Measurements from ENCODE around the gene UGT3A1. TPM values are rescaled to one million over a fixed set of nuclear protein-coding genes. Genes with fewer than 3 reads are reported as not detected.
"Not testable (repeated sequence)": the region's sequence is repeated elsewhere in the genome, so short reads cannot be mapped to it uniquely, and the experiment has no call there.

The UGT3A1 gene
- total RNA-seq, 4 donors from 2014 or later, result not detected

DNA sequence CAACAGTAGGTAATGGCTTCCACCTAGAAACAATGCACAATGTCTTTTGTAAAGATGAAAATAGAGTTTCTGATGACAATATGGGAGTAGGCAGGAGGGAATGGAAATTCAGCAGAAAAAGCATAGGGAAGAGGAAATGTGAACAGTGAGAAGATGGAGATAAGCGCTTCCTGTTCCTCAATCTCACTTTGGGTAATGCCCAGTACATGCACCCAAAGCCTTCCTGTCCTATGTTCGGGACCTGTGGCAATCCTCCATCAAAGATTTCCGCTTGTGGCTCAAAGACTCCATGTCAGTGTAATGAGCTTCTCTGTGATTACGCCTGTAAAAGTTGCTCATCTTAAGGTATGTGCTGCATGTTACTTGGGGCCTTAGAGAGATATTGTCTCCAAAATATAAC, 2.7 kb downstream of the UGT3A1 start:
- Histone ChIP-seq H3K9me3 (no peaks in the 10 kb centered on the region), H3K27me3 (no peaks in the 10 kb centered on the region), H3K27ac (no peak overlapping the region), H3K36me3 (no peaks in the 10 kb centered on the region), H3K4me3 (no peak overlapping the region), H3K4me1 (no peaks in the 10 kb centered on the region)
- TF ChIP-seq, protein P1, sequence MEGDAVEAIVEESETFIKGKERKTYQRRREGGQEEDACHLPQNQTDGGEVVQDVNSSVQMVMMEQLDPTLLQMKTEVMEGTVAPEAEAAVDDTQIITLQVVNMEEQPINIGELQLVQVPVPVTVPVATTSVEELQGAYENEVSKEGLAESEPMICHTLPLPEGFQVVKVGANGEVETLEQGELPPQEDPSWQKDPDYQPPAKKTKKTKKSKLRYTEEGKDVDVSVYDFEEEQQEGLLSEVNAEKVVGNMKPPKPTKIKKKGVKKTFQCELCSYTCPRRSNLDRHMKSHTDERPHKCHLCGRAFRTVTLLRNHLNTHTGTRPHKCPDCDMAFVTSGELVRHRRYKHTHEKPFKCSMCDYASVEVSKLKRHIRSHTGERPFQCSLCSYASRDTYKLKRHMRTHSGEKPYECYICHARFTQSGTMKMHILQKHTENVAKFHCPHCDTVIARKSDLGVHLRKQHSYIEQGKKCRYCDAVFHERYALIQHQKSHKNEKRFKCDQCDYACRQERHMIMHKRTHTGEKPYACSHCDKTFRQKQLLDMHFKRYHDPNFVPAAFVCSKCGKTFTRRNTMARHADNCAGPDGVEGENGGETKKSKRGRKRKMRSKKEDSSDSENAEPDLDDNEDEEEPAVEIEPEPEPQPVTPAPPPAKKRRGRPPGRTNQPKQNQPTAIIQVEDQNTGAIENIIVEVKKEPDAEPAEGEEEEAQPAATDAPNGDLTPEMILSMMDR (IDR thresholded peaks at IDR 0.05), result no peak
- TF ChIP-seq POLR2A (IDR thresholded peaks at IDR 0.05), result no peak
- intact Hi-C loops (cut with DNase I; ENCODE audit: low total_unique reads), result no loop called here
- DNase-seq, result no peak

GRCh38 chr5:35987776-35988175, 3.4 kb downstream of the UGT3A1 start:
- DNase-seq, result no peak

GRCh38 chr5:35979715-35980114, 11.5 kb downstream of the UGT3A1 start:
- H3K4me3 ChIP-seq, result no peak overlapping the region
- H3K9me3 ChIP-seq, result no peaks in the 10 kb centered on the region
- no peaks in the 10 kb centered on the region for H3K4me1 ChIP-seq
- intact Hi-C loops (cut with DNase I; ENCODE audit: low total_unique reads), result no loop called here
- H3K36me3 ChIP-seq, result no peaks in the 10 kb centered on the region
- no peak for DNase-seq
- H3K27me3 ChIP-seq, result no peaks in the 10 kb centered on the region
- TF ChIP-seq POLR2A (IDR thresholded peaks at IDR 0.05), result no peak
- TF ChIP-seq, protein P1 (IDR thresholded peaks at IDR 0.05), result no peak
- H3K27ac ChIP-seq, result no peak overlapping the region

More at GRCh38 chr5:35987776-35988175, 3.4 kb downstream of the UGT3A1 start:
- intact Hi-C loops (cut with DNase I; ENCODE audit: low total_unique reads), result no loop called here
- TF ChIP-seq, protein P1 (IDR thresholded peaks at IDR 0.05), result no peak
- TF ChIP-seq POLR2A (IDR thresholded peaks at IDR 0.05), result no peak
- Histone ChIP-seq H3K36me3 (no peaks in the 10 kb centered on the region), H3K4me3 (no peak overlapping the region), H3K27me3 (no peaks in the 10 kb centered on the region), H3K4me1 (no peaks in the 10 kb centered on the region), H3K9me3 (no peaks in the 10 kb centered on the region), H3K27ac (no peak overlapping the region)

- DNase-seq; H3K27ac ChIP-seq; H3K4me3 ChIP-seq; H3K27me3 ChIP-seq; intact Hi-C loops (cut with DNase I; ENCODE audit: low total_unique reads); H3K4me1 ChIP-seq; H3K36me3 ChIP-seq; H3K9me3 ChIP-seq: not testable (repeated sequence)
Observed at GRCh38 chr5:35976859-35977258, 14.3 kb downstream of the UGT3A1 start.

DNA sequence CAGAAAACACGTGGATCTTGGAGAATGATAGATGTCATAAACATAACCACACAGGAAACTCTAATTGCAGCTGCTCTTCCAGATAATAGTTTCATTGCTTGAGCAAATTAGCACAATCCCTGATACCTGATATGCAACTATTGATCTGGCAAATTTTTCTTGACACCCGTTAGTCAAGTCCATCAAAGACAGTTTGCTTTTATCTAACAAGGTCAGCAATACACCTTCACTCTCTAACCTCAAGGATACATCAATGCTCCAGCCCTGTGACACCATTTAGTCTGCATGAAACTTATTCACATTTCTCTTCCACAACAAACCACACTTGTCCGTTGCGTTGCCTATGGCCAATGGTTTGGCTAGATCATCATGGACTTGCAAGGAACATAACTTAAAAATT, 16.6 kb downstream of the UGT3A1 start:
- Histone ChIP-seq H3K27ac (no peak overlapping the region), H3K27me3 (no peaks in the 10 kb centered on the region), H3K9me3 (no peaks in the 10 kb centered on the region), H3K4me3 (no peak overlapping the region), H3K4me1 (no peaks in the 10 kb centered on the region), H3K36me3 (no peaks in the 10 kb centered on the region)
- TF ChIP-seq POLR2A (IDR thresholded peaks at IDR 0.05), result no peak
- TF ChIP-seq, protein P1 (IDR thresholded peaks at IDR 0.05), result no peak
- intact Hi-C loops (cut with DNase I; ENCODE audit: low total_unique reads), result no loop called here
- DNase-seq, result no peak

DNA sequence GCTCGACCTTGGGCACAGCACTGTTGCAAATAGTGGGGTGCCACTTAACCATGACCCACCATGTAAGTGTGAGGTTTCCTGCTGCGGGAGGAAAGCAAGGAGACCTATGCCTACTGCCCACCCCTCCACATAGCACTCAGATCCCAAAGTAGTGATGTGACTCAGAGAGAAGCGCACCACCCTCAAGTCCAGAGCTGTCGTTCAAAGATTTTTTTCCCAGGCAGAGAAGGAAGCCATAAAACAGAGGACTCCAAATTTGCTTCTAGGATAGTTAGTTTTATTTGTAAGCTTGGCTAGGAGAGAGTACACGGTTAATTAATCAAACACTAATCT, 19.3 kb downstream of the UGT3A1 start:
- intact Hi-C loops (cut with DNase I; ENCODE audit: low total_unique reads), result no loop called here
- Histone ChIP-seq H3K27me3 (no peaks in the 10 kb centered on the region), H3K27ac (no peak overlapping the region), H3K36me3 (no peaks in the 10 kb centered on the region), H3K4me1 (no peaks in the 10 kb centered on the region), H3K9me3 (no peaks in the 10 kb centered on the region), H3K4me3 (no peak overlapping the region)
- TF ChIP-seq, protein P1 (IDR thresholded peaks at IDR 0.05), result no peak
- TF ChIP-seq POLR2A (IDR thresholded peaks at IDR 0.05), result no peak
- no peak for DNase-seq

Data from uterus (tissue), 4 donors.